Sigmoid colon (tissue), 4 donors: ENCODE data around the gene HBM.

Source experiments
- POLR2A ChIP-seq, 2 donors: fragments of 450-650 bp; IDR thresholded peaks; one replicate each; pipeline ENCODE4 v1.6.1; 2016; ENCODE audit warnings: antibody characterized with exemption in 2 of 2, mild to moderate bottlenecking in 2 of 2, moderate library complexity in 2 of 2
- POLR2AphosphoS5 ChIP-seq, 4 donors: sonication (generic); formaldehyde crosslinking; IDR thresholded peaks; one replicate each; pipeline ENCODE4 v1.6.1; 2017; ENCODE audit warnings: antibody characterized with exemption in 4 of 4
- TF ChIP-seq, protein P1 (sequence below), 4 experiments: fragments of 450-650 bp in 3 of 4; fragments of 200-600 bp in 1 of 4; IDR thresholded peaks; one replicate each; pipeline ENCODE4 v1.5.1; 2016 to 2019; ENCODE audit warnings: antibody characterized with exemption in 4 of 4, mild to moderate bottlenecking in 3 of 4, moderate library complexity in 2 of 4

DNA sequence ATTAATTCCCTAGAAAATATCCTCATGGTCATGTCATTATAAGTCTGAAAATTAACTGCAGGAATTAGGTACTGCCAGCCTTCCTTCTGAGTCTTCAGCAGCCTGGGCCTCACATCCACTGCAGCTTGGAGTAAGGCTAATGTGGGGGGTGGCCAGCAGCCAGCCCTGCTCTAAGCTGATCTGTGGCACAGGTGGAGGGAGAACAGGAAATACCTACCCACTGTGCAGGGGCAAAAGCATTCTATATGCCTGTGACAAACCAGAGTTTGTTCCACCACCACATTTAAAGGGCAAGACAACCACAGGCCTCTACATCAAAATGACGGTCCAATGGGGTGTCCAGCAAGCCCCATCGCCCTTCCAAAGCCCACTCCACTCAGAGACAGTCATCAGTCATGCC lies 36.7 kb upstream of the HBM start:
- no peak for TF ChIP-seq POLR2AphosphoS5 (IDR thresholded peaks at IDR 0.05)
- TF ChIP-seq, protein P1, sequence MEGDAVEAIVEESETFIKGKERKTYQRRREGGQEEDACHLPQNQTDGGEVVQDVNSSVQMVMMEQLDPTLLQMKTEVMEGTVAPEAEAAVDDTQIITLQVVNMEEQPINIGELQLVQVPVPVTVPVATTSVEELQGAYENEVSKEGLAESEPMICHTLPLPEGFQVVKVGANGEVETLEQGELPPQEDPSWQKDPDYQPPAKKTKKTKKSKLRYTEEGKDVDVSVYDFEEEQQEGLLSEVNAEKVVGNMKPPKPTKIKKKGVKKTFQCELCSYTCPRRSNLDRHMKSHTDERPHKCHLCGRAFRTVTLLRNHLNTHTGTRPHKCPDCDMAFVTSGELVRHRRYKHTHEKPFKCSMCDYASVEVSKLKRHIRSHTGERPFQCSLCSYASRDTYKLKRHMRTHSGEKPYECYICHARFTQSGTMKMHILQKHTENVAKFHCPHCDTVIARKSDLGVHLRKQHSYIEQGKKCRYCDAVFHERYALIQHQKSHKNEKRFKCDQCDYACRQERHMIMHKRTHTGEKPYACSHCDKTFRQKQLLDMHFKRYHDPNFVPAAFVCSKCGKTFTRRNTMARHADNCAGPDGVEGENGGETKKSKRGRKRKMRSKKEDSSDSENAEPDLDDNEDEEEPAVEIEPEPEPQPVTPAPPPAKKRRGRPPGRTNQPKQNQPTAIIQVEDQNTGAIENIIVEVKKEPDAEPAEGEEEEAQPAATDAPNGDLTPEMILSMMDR (IDR thresholded peaks at IDR 0.05), result no peak
- TF ChIP-seq POLR2A (IDR thresholded peaks at IDR 0.05), result no peak
